Fibroblast of pulmonary artery (primary cell): Measurements from ENCODE around the gene FAM24B.
"Not testable (repeated sequence)": the region's sequence is repeated elsewhere in the genome, so short reads cannot be mapped to it uniquely, and the experiment has no call there.

ENCODE experiments used
- DNase-seq: peaks from one replicate; pipeline ENCODE4 v3.0.0-alpha.2; 2010; ENCODE audit warnings: low read depth
- H3K4me3 ChIP-seq: replicated peaks from 2 replicates; pipeline ENCODE4 v1.5.1; 2011; ENCODE audit warnings: low read depth, mild to moderate bottlenecking, control low read depth, low read length, moderate library complexity
- TF ChIP-seq, protein P1 (sequence below): IDR thresholded peaks from 2 replicates; pipeline ENCODE4 v1.5.1; 2011; ENCODE audit warnings: mild to moderate bottlenecking, control low read depth, low read length, inconsistent platforms; ENCODE audit errors: missing control alignments

The FAM24B gene

DNA sequence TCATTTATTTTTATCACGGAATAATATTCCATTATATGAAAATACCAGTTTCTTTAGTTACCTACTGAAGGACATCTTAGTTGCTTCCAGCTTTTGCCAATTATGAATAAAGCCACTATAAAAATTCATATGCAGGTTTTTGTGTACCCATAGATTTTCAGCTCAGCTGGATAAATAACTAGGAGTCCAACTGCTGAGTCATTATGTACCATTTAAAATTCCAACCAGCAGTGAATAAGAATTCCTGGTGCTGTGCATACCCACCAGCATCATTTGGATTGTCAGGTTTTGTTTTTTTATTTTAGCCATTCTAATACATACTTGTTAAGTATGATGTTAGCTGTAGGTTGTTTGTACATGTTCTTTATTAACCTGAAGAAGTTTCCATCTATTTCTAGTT lies 14.5 kb downstream of the FAM24B start:
- no peak overlapping the region for H3K4me3 ChIP-seq
- DNase-seq, result peak; percentile 60
- TF ChIP-seq, protein P1, sequence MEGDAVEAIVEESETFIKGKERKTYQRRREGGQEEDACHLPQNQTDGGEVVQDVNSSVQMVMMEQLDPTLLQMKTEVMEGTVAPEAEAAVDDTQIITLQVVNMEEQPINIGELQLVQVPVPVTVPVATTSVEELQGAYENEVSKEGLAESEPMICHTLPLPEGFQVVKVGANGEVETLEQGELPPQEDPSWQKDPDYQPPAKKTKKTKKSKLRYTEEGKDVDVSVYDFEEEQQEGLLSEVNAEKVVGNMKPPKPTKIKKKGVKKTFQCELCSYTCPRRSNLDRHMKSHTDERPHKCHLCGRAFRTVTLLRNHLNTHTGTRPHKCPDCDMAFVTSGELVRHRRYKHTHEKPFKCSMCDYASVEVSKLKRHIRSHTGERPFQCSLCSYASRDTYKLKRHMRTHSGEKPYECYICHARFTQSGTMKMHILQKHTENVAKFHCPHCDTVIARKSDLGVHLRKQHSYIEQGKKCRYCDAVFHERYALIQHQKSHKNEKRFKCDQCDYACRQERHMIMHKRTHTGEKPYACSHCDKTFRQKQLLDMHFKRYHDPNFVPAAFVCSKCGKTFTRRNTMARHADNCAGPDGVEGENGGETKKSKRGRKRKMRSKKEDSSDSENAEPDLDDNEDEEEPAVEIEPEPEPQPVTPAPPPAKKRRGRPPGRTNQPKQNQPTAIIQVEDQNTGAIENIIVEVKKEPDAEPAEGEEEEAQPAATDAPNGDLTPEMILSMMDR, result no peak

GRCh38 chr10:122864194-122864592 lies 15.2 kb downstream of the FAM24B start:
- H3K4me3 ChIP-seq, result no peak overlapping the region
- peak; percentile 39 for DNase-seq
- TF ChIP-seq, protein P1, result no peak

DNA sequence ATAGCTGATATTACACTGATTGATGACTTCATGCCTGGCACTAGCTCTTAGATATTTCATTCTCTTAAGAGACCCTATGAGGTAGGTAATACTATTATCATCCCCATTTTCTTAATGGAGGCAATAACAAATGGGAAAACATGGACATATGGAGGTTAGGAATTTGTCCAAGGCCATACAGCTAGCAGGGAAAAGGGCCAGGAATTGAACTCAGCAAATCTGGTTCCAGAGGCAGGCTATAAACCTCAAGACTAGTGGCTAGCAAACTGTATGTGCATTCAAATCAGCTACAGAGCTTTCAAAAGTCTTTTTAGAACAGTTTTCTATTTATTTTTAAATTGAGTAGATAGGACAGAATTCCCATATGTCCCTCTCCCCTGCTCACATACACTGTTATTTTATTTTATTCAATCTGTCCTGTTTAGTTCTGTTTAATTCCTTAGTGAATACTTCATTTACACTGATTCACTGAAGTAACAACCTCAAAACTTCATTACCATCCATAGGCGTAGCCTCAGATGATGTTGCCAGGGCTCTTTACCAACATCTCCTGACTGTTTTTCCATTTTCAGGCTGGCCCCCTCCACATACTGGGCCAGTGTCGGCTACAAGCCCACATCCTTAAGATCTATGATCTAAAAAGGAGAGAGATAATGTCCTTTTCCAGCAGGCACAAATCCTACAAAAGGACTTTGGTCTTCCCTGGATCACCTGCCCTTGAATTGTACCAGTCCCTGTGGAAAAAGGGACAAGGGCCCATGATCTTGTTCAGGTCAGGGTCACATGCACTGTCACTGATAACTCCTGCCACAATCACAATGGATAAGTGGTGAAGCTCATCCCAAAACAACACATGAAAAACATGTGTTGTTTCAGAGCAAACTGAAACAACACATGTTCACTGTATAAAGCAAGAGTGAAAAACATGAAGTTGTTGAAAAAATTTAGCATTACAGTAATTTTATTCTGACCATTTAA lies 15.9 kb downstream of the FAM24B start:
- no peak overlapping the region for H3K4me3 ChIP-seq
- TF ChIP-seq, protein P1, result no peak
- DNase-seq, result no peak

DNA sequence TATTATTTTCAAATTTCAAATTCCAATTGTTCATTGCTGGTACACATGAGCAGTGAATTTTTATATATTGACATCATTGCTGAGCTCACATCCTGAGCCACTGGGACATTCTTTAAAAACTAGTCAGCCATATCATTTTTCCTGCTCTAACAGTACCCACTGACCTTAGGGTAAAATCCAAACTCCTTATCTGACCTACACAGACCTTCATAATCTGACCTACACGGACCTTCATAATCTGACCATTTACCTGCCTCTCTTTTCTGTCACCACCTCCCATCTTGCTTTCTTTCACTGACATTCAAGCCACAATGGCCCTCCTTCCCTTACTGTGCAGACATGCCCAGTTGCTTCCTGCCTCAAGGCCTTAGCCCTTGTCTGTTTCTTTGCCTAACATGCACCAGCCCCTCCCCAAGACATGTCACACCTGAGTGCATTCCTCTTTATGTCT lies 17.6 kb downstream of the FAM24B start:
- TF ChIP-seq, protein P1, result no peak
- peak; percentile 72 for DNase-seq
- no peak overlapping the region for H3K4me3 ChIP-seq

DNA sequence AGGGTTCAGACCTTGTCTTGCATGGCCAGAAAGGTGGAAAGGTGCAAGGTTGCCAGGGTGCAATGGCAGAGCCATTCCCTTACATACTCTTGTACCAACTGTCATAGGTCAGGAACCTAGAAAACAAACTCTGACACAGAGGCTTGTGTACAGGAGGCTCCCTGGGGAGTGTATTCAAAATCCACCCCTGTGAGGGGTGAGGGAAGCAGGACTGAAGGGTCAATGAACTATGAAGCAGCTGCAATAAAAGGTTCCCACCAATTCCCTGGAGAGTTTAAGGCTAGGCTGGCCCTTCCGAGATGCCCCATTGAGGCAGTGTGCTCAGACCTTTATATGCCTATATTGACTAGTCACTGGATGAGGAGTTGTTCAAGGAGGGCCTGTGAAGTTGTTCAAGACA lies 19.9 kb downstream of the FAM24B start:
- TF ChIP-seq, protein P1, result no peak
- no peak for DNase-seq
- H3K4me3 ChIP-seq, result no peak overlapping the region

- H3K4me3 ChIP-seq, DNase-seq: not testable (repeated sequence)
These were observed 21.3 kb downstream of the FAM24B start for GRCh38 chr10:122858042-122858441.

- H3K4me3 ChIP-seq, result no peak overlapping the region
- TF ChIP-seq, protein P1, result no peak
- no peak for DNase-seq
These were observed 22.5 kb downstream of the FAM24B start for GRCh38 chr10:122856902-122857301.
